Lower lobe of right lung (tissue), 2 donors: ENCODE measurements around the gene ZCWPW1. TPM values are rescaled to one million over a fixed set of nuclear protein-coding genes. Genes with fewer than 3 reads are reported as not detected.
"Not testable (repeated sequence)": the region's sequence is repeated elsewhere in the genome, so short reads cannot be mapped to it uniquely, and the experiment has no call there.

Experiments
- ATAC-seq, 2 donors: fragments of 200-7000 bp; cut with Tn5 transposase; one replicate each; pipeline ENCODE4 v1.9.1; 2020 to 2022; ENCODE audit warnings: mild to moderate bottlenecking in 2 of 2, moderate library complexity in 2 of 2
- DNase-seq: peaks from one replicate; pipeline ENCODE4 v3.0.0-alpha.2; 2020
- H3K27ac ChIP-seq: fragments of 200-600 bp; one replicate; pipeline ENCODE4 v1.8.0; 2022
- H3K27me3 ChIP-seq: fragments of 200-600 bp; one replicate; pipeline ENCODE4 v1.8.0; 2022; ENCODE audit warnings: low read depth
- H3K36me3 ChIP-seq: fragments of 200-600 bp; one replicate; pipeline ENCODE4 v1.8.0; 2022; ENCODE audit warnings: mild to moderate bottlenecking
- H3K4me1 ChIP-seq: fragments of 200-600 bp; one replicate; pipeline ENCODE4 v1.8.0; 2022
- H3K4me3 ChIP-seq: fragments of 200-600 bp; one replicate; pipeline ENCODE4 v1.8.0; 2022; ENCODE audit warnings: mild to moderate bottlenecking
- H3K9me3 ChIP-seq: fragments of 200-600 bp; one replicate; pipeline ENCODE4 v1.8.0; 2022
- CTCF ChIP-seq: fragments of 200-600 bp; IDR thresholded peaks from one replicate; pipeline ENCODE4 v1.8.0; 2022; ENCODE audit warnings: antibody characterized with exemption, mild to moderate bottlenecking
- intact Hi-C: fragments of 100-400 bp; cut with DNase I; formaldehyde crosslinking; loops from one replicate; pipeline ENCODE4 v1.11.0; 2022
- total RNA-seq: library from RNA; stranded (reverse); fragmentation: NEBNext Ultra II Directional; extraction: Animal tissue kit (Norgen Biotek cat#: 25700); gene quantifications from one replicate; pipeline ENCODE4 v1.2.1, GENCODE V29; 2021
- donor health status: DM: no; HTN: yes; CAD: no; lungs with severe emphysema.

Gene ZCWPW1
- total RNA-seq, 1 donor from 2014 or later: 4.9 TPM

- H3K27ac ChIP-seq: no peak overlapping the region
- peaks cover 16% of the 10 kb centered on the region for H3K4me1 ChIP-seq
Measured at GRCh38 chr7:100449190-100449795, 20.8 kb upstream of the ZCWPW1 start.

GRCh38 chr7:100447363-100447762 is 18.9 kb upstream of the ZCWPW1 start:
- H3K27me3 ChIP-seq, H3K27ac ChIP-seq, H3K36me3 ChIP-seq, ATAC-seq, H3K9me3 ChIP-seq, DNase-seq, intact Hi-C loops, H3K4me3 ChIP-seq: not testable (repeated sequence)
- H3K4me1 ChIP-seq: peaks cover 16% of the 10 kb centered on the region

More at GRCh38 chr7:100449190-100449795, 20.8 kb upstream of the ZCWPW1 start:
- DNase-seq (no peak), ATAC-seq (no peak)
- H3K27me3 ChIP-seq: no peaks in the 10 kb centered on the region
- H3K9me3 ChIP-seq: no peaks in the 10 kb centered on the region
- no peak overlapping the region for H3K4me3 ChIP-seq
- no peak for TF ChIP-seq CTCF
- H3K36me3 ChIP-seq: no peaks in the 10 kb centered on the region
- intact Hi-C loops: no loop called here

- Histone ChIP-seq H3K4me1 (peaks cover 16% of the 10 kb centered on the region), H3K4me3 (no peak overlapping the region), H3K36me3 (no peaks in the 10 kb centered on the region), H3K9me3 (no peaks in the 10 kb centered on the region), H3K27ac (no peak overlapping the region), H3K27me3 (no peaks in the 10 kb centered on the region)
- no peak for DNase-seq
- no peak for ATAC-seq
- intact Hi-C loops: no loop called here
- no peak for TF ChIP-seq CTCF
Measured at GRCh38 chr7:100446040-100446439, 17.5 kb upstream of the ZCWPW1 start.

- no peak for DNase-seq
- peak; percentile 62 to 64 for ATAC-seq
- H3K4me1 ChIP-seq: peaks cover 16% of the 10 kb centered on the region
- no peak overlapping the region for H3K4me3 ChIP-seq
- no peaks in the 10 kb centered on the region for H3K27me3 ChIP-seq
- intact Hi-C loops: no loop called here
- peak overlapping the region; percentile 76 for H3K27ac ChIP-seq
- no peaks in the 10 kb centered on the region for H3K9me3 ChIP-seq
- no peaks in the 10 kb centered on the region for H3K36me3 ChIP-seq
- TF ChIP-seq CTCF: no peak
Measured at GRCh38 chr7:100444311-100445278, 16.1 kb upstream of the ZCWPW1 start.

- Histone ChIP-seq H3K4me1 (peaks cover 16% of the 10 kb centered on the region), H3K4me3 (no peak overlapping the region), H3K27me3 (no peaks in the 10 kb centered on the region), H3K36me3 (no peaks in the 10 kb centered on the region), H3K9me3 (no peaks in the 10 kb centered on the region), H3K27ac (peak overlapping the region; percentile 76)
- DNase-seq (peak; percentile 10), ATAC-seq (no peak)
- intact Hi-C loops: no loop called here
- no peak for TF ChIP-seq CTCF
Measured at GRCh38 chr7:100443096-100443840, 14.8 kb upstream of the ZCWPW1 start.
